Stimulated activated effector memory CD8-positive, alpha-beta T cell treated with anti-CD3 and anti-CD28 coated beads, Interleukin-12 subunit alpha, Interleukin-12 subunit beta, amount 100 ng/mL, for 72 hours (primary cell): ENCODE data around the gene CDR2.

Source experiments
- ATAC-seq: fragments of 150-1000 bp; cut with Tn5 transposase; 2 replicates; pipeline ENCODE4 v1.10.0; 2021
- DNase-seq, 2 donors: peaks; one replicate each; pipeline ENCODE4 v3.0.0; 2021 to 2022; ENCODE audit warnings: low spot score in 2 of 2
- H3K27ac Mint-ChIP-seq: one replicate; pipeline ENCODE4 v1.8.0; 2022; ENCODE audit warnings: mild to moderate bottlenecking, mixed read lengths
- H3K36me3 Mint-ChIP-seq: one replicate; pipeline ENCODE4 v1.8.0; 2022; ENCODE audit warnings: mild to moderate bottlenecking, mixed read lengths
- H3K4me1 Mint-ChIP-seq: one replicate; pipeline ENCODE4 v1.8.0; 2022; ENCODE audit warnings: mixed read lengths
- H3K4me3 Mint-ChIP-seq: one replicate; pipeline ENCODE4 v1.8.0; 2022; ENCODE audit warnings: mild to moderate bottlenecking, mixed read lengths
- H3K9me3 Mint-ChIP-seq: one replicate; pipeline ENCODE4 v1.8.0; 2022; ENCODE audit warnings: mixed read lengths

CDR2 gene

DNA sequence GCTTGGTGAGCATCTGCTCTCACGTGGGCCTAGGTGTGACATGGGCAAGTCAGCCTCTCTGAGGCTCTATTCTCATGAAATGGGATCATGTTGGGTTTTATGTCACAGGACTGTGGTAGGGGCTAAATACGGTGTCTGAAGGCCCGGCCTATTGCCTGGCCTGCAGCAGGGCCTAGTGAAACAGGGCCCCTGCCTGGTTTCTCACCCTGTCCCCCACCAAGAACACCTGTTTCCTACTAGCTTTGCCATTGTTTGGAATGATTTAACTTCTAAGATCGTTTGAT is 48.1 kb downstream of the CDR2 start:
- ATAC-seq (no peak), DNase-seq (no peak)
- Mint-ChIP-seq H3K4me3 (no peak overlapping the region), H3K9me3 (no peaks in the 10 kb centered on the region), H3K36me3 (peaks cover 90% of the 10 kb centered on the region), H3K27ac (peak overlapping the region; percentile 34), H3K4me1 (peaks cover 20% of the 10 kb centered on the region)

DNA sequence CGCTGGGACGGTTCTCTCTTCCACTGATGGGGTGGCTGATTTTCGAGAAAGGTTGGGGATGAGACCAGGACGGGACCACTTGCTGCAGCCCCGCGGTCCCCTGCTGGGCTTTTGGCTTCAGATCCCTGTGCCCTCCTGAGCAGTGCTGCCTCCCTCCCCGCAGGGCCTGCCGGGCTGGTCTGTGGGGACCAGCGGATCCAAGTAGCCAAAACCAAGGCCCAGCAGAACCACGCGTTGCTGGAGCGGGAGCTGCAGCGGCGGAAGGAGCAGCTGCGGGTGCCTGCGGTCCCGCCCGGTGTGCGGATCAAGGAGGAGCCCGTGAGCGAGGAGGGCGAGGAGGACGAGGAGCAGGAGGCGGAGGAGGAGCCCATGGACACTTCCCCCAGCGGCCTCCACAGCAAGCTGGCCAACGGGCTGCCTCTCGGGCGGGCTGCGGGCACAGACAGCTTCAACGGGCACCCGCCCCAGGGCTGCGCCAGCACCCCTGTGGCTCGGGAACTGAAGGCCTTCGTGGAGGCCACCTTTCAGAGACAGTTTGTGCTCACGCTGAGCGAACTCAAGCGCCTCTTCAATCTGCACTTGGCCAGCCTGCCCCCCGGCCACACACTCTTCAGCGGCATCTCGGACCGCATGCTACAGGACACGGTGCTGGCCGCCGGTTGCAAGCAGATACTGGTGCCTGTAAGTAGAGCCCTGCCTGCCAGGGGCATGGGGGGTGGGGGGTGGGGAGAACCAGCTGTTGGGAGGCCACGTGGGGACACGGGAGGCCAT is 48.6 kb downstream of the CDR2 start:
- Mint-ChIP-seq H3K36me3 (peaks cover 90% of the 10 kb centered on the region), H3K4me3 (no peak overlapping the region), H3K9me3 (no peaks in the 10 kb centered on the region), H3K27ac (no peak overlapping the region), H3K4me1 (peaks cover 25% of the 10 kb centered on the region)
- DNase-seq = no peak
- no peak for ATAC-seq

DNA sequence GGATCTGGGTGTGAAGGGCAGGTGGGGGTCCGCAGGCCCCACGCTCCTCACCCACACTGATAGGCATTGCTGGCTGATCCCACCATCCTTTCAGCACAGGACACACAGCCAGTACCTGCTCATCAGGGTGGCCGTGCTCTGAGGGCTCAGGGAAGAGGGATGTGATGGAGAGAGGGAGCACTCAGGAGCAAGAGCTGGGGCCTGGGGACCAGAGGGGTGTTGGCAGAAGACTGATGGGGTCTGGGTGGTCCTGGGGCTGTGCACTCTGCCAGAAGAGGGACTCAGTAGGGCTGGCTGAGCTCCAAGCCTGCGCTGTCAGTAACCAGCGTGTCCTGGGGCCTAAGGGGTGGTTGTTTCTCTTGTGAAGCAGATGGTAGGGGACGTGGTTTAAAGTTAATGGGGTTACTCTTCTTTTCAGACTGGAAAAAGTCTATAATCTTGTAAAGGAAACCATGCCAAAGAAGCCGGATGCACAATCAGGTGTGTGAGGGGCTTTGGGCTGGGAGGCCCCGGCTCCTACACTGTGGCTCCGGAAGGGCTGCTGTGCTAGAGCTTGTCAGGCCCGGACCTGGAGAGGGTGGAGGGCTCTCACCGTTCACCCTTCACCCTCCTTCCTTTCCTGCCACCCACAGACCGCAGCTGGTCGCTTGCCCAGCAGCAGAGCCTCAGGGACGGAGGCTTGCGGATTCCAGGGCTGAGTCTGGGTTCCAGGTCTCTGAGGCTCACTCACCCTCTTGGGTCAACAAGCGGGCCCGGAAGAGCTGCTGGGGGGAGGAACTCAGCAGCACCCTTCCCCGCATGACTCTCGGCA is 49.4 kb downstream of the CDR2 start:
- Mint-ChIP-seq H3K36me3 (peaks cover 90% of the 10 kb centered on the region), H3K4me1 (peaks cover 28% of the 10 kb centered on the region), H3K27ac (peak overlapping the region; percentile 91), H3K4me3 (no peak overlapping the region), H3K9me3 (no peaks in the 10 kb centered on the region)
- ATAC-seq = no peak
- DNase-seq = no peak

DNA sequence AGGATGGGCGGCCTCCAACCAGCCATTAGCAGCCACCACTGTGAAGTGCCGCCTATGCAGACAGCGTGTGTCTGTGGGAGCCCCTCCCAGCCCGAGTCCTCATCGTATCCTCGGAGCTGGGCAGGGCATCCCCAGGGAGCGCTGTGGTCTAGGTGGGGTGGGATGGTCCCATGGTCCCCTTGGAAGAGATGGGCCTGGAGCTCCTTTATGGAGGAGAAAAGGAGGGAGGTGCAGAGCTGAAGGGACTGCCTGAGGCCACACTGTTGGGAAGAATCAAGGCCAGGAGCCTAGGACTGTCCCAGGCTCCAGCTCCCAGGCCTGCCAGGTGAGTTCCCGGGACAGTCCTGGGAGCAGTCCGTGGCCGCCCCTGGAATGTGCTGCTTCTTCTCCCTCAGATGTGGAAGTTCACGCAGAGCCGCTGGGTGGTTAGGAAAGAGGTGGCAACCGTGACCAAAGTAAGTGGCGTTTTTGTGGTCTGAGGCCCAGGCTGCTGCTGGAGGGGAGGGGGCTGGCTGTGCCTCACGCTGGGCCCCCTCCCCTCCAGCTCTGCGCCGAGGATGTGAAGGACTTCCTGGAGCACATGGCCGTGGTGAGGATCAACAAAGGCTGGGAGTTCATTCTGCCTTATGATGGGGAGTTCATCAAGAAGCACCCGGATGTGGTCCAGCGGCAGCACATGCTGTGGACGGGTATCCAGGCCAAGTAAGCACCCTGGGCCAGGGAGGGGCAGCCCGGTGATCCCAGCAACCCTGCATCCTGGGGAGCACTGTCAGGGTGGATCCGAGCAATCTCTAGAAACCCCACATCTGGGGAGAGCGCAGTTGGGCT is 50.2 kb downstream of the CDR2 start:
- Mint-ChIP-seq H3K4me1 (peaks cover 28% of the 10 kb centered on the region), H3K27ac (peak overlapping the region; percentile 91), H3K36me3 (peaks cover 90% of the 10 kb centered on the region), H3K9me3 (no peaks in the 10 kb centered on the region), H3K4me3 (no peak overlapping the region)
- ATAC-seq (no peak), DNase-seq (no peak)

DNA sequence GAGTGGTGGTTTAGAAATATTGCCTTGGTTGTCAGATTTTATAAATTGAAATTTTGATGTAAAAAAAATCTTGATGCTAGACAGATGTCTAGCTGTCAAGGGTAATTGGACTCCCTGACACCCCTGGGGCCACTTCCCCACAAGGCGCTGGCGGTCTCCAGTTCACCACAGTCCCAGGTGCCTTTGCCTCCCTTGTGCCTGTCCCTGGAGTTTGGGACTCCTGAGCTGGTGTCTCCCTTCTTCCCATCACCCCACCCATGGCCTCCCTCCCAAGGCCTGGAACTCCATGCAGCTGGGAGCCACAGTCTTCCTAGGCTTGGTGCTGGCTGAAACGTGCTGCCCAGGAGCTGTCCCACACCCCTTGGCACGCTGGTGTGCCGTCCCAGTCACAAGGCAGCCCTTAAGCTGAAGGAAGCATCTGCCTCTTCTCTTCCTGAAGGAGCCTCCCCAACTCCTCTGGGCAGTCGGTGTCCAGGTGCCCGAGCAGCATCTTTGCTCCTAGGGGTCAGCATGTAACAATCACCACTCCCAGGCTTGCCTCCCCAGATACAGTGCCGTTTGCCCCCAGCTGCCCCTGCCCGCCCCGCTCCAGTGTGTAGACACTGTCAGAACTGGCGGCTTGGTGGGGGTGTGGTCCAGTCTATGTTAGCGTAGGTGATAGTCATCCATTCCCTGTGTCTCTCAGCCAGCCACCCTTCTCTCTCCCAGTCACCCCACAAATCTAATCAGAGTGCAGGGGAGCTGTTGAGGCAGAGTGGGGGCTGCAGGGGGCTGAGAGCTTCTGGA is 51.1 kb downstream of the CDR2 start:
- peaks cover 28% of the 10 kb centered on the region for H3K4me1 Mint-ChIP-seq
- H3K36me3 Mint-ChIP-seq = peaks cover 90% of the 10 kb centered on the region
- H3K27ac Mint-ChIP-seq = peak overlapping the region; percentile 91
- H3K4me3 Mint-ChIP-seq = no peak overlapping the region
- no peak for DNase-seq
- ATAC-seq = no peak
- no peaks in the 10 kb centered on the region for H3K9me3 Mint-ChIP-seq

DNA sequence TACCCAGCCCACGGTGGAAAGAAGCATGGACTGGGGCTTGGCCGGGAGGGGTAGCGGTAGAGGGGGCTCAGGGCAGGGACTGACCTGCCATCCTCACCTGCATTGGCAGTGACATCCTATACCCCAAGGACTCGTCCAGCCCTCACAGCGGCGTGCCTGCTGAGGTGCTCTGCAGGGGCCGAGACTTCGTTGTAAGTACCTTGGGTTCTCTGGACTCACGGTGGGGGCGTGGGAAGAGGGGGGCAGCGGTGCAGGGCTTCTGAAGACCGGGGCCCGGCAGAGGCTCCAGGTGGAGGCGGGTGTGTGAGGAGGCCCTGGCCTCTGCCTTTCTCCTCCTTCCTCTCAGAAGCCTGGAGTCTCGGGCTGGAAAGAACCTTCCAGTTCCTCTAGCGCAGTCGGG is 51.7 kb downstream of the CDR2 start:
- peaks cover 23% of the 10 kb centered on the region for H3K4me1 Mint-ChIP-seq
- H3K27ac Mint-ChIP-seq = peak overlapping the region; percentile 43
- no peaks in the 10 kb centered on the region for H3K9me3 Mint-ChIP-seq
- peaks cover 90% of the 10 kb centered on the region for H3K36me3 Mint-ChIP-seq
- ATAC-seq (no peak), DNase-seq (no peak)
- no peak overlapping the region for H3K4me3 Mint-ChIP-seq

DNA sequence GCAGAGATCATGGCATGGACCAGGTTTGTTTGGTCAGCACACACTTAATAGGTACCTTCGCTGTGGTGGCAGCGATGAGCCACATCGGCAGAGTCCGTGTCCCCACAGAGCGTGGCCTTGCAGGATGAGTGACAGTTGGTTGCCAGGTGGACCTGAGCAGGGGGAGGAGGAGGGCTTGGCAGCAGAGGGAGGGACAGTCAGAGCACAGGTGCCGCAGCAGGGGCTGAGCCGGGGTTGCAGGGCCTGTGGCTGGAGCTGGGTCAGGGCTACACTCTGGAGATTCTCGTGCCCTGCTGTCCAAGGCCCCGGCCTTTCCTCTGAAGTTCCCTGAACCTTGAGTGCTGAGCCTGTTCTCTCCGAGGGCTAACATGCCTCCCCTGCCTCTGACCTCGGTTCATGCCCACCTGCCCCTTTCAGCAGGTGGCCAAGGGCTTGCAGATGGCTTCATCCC is 52.4 kb downstream of the CDR2 start:
- Mint-ChIP-seq H3K4me1 (peaks cover 18% of the 10 kb centered on the region), H3K4me3 (no peak overlapping the region), H3K27ac (peak overlapping the region; percentile 43), H3K9me3 (no peaks in the 10 kb centered on the region), H3K36me3 (peaks cover 90% of the 10 kb centered on the region)
- DNase-seq (no peak), ATAC-seq (no peak)

DNA sequence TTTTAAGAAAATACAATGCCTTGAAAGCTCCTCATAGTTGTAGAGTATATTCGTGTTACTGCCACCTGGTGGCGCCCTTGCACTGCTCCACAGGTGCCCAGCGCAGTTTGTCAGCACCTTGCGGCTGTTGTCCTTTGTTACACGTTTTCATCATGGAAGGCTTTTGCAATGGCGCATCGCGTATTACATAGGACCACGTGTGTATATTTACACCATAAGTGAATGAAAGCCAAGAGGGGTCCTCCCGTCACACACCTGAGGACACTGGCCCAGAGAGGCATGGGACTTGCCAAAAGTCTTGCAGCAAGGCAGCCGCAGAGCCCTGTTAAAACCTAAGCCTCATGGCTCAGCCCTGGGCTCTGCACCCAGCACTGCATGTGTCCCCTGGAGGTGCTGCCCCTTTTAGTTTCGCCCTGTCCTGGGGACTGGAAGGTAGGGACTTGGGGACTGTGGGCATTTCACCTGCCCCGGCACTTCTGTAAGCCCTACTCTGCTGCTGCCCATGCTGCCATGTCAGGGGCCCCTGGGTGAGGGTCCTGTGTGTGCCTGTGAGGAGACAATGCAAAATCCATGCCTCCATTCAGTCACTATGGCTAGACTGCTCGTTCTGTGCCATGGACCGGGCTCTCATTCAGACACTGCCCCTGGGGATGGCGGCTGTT is 52.9 kb downstream of the CDR2 start:
- DNase-seq = peak; percentile 46 to 75
- peaks cover 90% of the 10 kb centered on the region for H3K36me3 Mint-ChIP-seq
- ATAC-seq = peak; percentile 77
- H3K4me3 Mint-ChIP-seq = no peak overlapping the region
- H3K27ac Mint-ChIP-seq = peak overlapping the region; percentile 43
- H3K9me3 Mint-ChIP-seq = no peaks in the 10 kb centered on the region
- H3K4me1 Mint-ChIP-seq = peaks cover 18% of the 10 kb centered on the region

DNA sequence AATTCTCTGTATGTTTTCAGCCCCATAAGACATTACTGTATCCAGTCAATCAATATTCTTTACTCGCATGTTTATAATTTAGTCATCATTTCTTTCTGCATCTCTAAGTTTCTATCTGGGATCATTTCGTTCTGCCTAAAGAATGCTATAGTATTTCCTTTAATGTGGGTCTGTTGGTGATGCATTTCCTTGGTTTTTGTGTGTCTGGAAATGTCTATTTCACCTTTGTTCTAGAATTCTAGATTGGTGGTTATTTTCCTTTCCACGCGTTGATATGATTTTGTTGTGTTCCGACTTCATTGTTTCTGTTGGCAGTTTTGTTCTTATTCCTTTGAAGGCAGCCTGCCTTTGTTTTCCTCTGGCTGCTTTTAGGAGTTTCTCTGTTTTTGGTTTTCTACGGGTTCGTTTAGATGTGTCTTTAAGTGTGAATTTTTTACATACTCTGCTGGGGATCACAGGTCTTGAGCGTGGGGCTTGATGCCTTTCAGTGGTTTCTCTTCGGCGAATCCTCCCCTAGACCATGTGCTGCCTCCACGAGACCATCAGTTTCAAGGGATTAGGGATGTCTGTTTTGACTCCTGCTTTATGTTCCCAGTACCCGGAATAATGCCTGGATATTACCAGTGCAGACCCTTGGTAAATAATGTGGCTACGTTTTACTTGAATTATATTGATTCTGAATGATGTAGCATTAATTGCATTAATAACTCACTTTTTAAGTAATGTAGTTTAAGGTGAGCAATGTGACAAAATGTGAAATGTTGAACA is 53.7 kb downstream of the CDR2 start:
- Mint-ChIP-seq H3K36me3 (peaks cover 94% of the 10 kb centered on the region), H3K4me1 (peaks cover 18% of the 10 kb centered on the region), H3K4me3 (no peak overlapping the region), H3K9me3 (no peaks in the 10 kb centered on the region), H3K27ac (no peak overlapping the region)
- ATAC-seq (no peak), DNase-seq (no peak)

DNA sequence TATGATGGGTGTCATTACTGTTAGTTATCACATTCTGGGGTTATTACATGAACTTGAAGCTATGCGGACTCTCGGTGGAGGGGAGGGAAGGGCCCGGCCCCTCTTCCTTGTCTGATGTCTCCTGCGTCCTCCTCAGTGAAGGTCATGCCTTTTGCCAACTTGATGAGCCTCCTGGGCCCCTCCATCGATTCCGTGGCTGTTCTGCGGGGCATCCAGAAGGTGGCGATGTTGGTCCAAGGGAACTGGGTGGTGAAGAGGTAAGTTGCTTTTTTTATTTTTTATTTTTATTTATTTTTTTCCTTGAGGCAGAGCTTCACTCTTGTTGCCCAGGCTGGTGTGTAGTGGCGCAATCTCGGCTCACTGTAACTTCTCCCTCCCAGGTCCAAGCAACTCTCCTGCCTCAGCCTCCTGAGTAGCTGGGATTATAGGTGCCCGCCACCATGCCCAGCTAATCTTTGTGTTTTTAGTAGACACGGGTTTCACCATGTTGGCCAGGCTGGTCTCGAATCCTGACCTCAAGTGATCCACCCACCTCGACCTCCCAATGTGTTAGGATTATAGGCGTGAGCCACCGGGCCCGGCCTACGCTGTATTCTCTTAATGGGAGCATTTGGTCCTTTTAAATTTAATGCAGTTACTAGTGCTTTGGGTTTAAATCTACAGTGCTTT is 55.6 kb downstream of the CDR2 start:
- Mint-ChIP-seq H3K4me3 (no peak overlapping the region), H3K27ac (no peak overlapping the region), H3K9me3 (no peaks in the 10 kb centered on the region), H3K36me3 (peaks cover 96% of the 10 kb centered on the region), H3K4me1 (peaks cover 11% of the 10 kb centered on the region)
- DNase-seq (peak; percentile 54 to 84), ATAC-seq (no peak)

DNA sequence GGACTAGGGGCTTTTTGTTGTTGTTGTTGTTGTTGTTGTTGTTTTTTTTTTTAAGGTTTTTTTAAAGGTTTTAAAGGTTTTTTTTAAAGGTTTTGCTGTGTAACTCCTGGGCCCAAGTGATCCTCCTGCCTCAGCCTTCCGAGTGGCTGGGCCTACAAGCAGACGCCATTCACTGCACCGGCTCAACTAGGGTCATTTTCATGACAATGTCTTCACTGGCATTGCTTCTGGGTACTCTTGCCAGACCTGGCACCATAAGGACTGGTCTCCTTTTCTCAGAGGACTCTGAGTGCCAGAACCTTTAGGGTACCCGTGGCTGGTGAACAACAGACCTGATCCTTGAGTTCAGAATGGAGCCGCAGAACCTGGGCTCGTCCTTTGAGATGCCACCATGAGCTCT is 56.8 kb downstream of the CDR2 start:
- ATAC-seq = no peak
- Mint-ChIP-seq H3K36me3 (peaks cover 96% of the 10 kb centered on the region), H3K4me1 (peaks cover 13% of the 10 kb centered on the region), H3K4me3 (no peak overlapping the region), H3K9me3 (no peaks in the 10 kb centered on the region), H3K27ac (no peak overlapping the region)
- no peak for DNase-seq

DNA sequence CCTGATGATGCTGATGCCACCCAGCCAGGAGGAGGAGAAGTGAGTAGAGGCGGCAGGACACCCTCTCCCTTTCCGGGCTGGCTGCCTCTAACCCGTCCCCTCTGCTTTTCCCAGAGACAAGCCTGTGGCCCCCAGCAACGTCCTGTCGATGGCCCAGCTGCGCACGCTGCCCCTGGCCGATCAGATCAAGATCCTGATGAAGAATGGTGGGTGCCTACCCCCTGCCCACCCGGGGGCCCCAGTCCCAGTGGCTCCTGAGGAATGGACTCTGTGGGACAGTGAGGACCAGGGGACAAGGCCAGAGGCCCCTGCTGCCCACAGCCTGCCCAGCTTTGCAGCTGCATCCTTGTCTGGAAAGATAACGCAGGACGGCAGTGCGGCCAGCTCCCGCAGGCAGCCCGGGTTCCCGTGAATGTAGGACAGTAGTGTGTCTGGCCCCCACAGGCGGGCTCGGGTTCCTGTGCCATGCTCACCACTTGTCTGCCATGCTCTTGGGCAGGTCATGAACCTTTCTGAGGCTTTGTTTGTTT is 57.4 kb downstream of the CDR2 start:
- Mint-ChIP-seq H3K9me3 (no peaks in the 10 kb centered on the region), H3K36me3 (peaks cover 96% of the 10 kb centered on the region), H3K27ac (no peak overlapping the region), H3K4me3 (no peak overlapping the region), H3K4me1 (peaks cover 13% of the 10 kb centered on the region)
- DNase-seq (no peak), ATAC-seq (no peak)

DNA sequence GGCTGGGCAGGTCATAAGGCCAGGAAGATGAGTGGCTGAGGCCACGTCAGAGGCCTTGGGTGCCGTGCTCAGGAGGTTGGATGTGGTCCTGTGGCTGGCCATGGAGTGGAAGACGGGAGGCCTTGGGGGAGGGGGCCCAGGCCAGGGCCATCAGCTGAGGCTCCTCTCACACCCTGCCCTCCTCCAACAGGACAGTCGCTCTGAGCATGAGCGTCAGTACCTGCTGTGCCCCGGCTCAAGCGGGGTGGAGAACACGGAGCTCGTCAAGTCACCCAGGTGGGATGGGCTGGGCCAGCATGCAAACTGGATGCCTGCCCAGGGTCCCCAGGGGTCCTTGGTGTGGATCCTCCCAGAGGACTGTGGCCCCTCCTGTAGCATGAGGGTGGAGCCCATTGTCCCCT is 58.0 kb downstream of the CDR2 start:
- Mint-ChIP-seq H3K4me3 (no peak overlapping the region), H3K4me1 (peaks cover 13% of the 10 kb centered on the region), H3K36me3 (peaks cover 100% of the 10 kb centered on the region), H3K27ac (peak overlapping the region; percentile 43), H3K9me3 (no peaks in the 10 kb centered on the region)
- no peak for DNase-seq
- no peak for ATAC-seq
